HG02943 (cell line): Measurements from ENCODE around the gene NKAIN4.

Experiments
- ATAC-seq: cut with Tn5 transposase; IDR thresholded peaks from one replicate; pipeline ENCODE4 v1.9.1; 2021; ENCODE audit warnings: mild to moderate bottlenecking, low read depth, moderate library complexity; ENCODE audit not compliant: unreplicated experiment

The NKAIN4 gene

DNA sequence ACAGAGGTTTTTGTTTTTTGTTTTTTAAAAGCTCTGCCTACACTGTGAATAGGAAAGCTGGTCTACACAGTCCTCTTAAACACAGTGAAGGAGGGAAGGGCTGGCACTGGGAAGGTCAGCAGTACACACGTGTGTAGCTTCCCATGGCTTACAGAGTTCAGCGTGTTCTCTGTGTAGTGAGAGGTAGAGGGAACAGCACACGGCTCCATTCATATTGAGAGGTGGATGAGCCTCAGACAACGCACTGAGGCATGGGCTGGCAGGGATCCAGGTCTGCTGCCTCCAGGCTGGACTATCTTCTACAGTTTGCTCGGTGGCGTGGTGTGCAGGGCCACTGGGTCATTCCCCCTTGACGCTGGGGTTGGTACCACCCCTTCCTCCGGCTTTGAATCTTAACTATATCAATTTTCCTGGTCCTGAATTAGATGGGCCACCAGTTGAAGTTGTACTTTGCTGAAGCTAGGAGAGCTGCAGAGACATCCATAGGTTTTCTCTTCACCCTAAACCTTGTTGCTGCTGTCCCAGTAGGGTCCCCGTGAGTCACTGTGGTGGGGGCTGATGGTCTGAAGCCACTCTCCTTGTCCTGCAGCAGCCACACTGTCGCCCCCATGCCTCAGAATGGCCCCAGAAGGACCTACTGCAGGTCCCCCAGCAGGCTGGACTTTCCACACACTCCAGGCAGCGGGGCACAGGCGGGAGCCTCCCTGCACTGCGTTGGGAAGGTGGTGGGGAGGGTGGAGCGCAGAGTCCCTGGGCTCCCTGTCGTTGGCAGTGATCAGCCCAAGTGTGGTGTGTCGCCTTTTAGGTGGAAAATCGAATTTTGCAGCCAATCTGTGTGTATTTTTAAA, 20.3 kb upstream of the NKAIN4 start:
- ATAC-seq, result no peak

DNA sequence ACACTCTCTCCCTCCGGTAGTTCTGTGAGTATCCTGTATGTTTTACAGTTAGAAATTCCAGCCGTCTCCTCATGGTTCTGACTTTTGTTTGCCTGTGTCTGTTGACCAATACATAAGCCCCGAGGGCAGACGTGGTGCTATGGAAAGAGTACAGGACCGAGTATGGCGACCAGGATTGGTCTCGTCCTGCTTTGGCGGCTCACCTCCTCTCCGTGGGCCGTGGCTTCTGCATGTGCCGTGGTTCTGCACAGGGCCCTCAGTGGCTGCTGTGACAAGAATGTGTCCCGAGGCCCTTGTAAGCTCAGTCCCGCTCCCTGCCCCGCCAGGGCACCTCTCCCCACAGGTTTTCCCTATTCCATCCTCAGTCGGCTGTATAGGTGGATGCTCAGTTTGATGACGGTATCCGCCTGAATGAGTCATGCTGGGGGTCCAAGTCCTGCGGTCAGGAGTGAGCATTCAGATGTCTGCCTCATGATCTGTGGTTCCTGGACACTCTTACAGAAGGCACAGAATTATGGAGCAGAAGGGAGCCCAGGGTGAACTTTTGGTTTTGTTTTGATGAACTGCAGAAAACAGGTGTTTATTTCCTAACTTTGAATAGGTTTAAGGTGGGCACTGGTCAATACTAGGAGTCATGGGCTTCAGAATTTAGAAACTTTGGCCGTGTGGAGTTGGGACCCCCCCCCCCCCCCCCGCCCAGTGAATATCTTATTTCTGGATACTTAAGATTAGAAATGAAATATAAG, 19.5 kb upstream of the NKAIN4 start:
- ATAC-seq, result no peak

DNA sequence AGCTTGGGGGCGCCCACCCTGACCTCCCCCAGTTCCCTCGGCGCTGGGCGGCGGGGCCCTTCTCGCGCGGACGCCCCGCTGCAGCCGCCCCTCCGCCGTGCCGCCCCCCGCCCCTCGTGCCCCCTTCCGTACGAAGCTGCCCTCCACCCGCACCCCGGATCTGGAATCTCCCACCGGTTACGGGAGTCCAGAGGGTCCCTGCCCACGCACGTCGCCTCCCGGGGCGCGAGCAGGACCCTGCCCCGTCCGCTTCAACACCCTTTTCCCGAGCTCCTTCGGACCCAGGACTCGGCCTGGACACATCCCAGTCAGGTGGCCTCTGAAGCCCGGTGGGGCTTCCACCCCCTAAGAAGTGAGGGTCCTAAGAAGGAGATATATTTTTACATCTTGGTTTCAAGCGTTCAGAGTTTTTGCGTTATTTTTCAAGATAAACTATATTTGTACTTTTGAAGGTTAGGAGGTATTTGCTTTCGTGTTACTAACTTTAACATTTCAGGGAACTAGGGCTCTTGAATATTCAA, 18.9 kb upstream of the NKAIN4 start:
- no peak for ATAC-seq

DNA sequence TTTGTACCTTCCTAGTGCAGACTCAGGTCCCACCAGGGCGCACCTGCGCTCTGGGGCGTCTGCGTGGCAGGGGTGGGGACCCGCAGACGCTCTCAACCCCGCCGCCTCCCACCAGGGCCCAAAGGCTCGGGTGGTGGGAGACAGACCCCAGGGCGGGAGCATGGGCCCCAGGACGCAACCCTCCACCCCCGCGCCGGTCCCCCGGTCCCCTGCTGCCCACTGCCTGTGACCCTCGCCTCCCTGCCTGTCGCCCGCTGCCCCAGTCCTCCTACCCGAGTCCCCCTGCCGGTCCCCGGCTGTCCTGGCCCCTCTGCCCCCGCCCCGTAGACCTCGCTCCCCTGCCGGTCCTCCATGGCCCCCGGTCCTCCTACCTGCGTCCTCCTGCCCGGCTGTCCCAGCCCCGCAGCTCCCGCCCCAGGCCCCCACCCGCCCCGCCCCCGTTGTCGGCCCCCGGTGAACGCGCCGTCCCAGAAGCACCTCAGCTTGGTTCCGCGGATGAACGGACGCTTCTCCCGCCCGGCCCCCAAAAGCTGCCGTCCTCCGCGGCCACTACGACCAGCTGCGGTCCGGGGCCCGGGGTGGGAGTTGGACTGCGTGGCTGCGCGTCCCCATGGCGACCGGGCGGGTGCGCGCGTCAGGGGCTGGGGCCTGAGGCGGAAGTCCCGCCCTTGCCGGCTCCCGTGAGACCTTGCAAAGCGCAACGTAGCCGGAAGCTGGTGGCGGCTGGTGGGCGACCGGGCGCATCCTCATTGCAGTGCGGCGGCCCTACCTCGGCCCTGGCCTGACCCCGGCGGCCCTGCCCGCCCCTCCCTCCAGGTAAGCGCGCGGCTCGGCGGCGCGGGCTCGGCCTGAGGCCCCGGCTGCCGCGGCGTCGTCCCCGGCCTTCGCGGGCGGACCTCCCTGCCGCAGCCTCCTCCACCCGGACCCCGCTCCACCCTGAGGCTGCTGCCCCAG, 18.1 kb upstream of the NKAIN4 start, which contains the start of gene ARFGAP1:
TSS of gene ARFGAP1 (plus strand) at position 709 of the 954 bp plus-strand sequence. CDS start 2,768 bp downstream, outside the sequence.
- peak; percentile 70 for ATAC-seq

DNA sequence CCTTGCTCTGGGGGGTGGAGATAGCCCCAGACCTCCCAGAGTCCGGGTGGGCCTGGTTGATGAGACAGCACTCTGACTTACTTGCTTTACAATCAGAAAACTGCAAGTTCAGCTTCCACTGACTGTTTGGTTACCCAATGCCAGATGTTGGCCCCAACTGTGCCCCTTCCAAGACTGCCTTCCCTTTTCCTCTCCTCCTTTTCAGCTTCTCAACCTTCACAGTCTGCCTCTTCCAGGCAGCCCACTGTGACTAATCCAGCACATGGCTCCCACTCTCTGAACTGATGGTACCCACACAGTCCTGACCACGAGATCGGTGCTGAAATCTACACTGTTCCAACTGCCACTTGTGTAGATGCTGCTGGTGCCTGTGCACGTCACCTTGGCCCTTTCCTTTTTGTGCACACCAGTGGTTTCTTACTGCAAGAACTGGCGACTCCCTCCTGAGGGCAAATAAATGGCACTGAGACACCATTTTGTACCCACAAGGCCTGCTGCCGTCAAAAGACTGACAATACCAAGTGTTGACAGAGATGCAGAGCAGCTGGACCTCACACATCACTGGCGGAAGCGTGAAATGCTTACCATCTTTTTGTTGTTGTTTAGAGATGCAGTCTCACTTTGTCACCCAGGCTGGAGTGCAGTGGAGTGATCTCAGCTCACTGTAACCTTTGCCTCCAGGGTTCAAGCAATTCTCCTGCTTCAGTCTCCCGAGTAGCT, 16.5 kb upstream of the NKAIN4 start:
- no peak for ATAC-seq

DNA sequence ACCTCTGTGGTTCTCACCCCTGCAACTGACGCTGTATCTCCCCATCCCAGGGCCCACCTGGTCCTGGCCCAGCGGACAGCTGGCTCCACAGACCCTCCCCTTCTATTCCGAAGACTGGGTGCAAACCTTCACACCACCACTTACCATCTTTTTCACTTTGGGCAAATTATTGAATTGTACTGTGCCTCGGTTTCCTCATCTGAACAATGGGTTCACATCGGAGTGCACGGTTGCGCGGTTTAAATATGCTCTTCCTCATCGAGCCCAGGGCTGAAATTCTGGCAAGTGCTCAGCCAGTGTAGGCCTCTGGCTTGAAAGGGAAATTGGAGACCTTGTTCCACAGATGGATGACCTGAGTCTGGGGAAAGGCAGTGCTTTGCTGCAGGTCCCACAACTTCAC, 15.5 kb upstream of the NKAIN4 start:
- no peak for ATAC-seq

DNA sequence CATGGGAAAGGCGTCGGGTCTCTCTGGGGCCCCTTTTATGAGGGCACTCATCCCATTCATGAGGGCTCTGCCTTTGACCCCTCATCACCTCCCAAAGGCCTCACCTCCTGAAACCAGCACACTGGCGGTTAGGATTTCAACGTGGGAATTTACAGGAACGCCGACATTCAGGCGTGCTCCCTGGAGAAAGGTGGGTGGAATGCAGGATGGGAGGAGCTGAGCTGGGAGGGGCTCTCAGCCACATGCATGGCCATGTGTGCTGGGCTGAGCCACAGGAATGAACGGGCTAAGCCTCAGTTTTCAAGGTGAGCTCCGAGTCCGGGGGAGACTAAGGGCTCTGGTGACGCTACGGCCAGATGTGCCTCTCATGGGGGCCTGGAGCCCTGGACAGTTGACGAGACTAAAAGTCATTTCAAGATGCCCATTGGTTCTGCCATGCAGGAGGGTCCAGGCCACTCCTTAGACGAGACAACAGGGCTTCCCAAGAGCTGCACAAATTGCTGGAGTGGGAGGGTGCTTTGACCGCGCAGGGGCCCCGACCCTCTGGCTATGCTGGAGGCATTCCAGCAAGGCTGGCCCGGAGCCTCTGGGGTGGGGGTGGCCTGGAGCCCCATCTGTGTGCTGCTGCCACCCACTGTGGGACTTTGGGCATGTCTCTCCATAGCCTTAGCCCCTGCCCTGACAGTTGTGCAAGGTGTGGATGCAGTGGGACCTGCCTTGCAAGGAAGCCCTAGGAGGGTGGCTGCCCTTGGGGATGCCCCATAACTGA, 14.6 kb upstream of the NKAIN4 start:
- ATAC-seq, result no peak

DNA sequence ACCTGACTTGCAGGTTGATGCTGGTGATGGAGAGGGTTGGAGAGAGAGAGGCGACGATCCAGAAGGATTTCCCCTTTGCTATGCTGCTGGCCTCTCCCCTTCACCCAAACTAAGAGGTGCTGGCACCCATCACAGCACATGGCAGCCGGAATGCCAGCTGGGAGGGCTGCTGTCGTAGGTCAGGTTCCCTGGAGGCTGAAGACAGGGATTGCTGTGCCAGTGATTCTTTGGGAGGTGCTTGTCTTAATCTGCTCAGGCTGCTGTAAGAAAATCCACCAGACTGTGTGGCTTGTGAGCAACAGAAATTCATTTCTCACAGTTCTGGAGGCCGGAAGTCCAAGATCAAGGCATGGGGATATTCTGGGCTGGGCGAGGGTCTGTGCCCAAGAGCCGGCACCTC, 14.0 kb upstream of the NKAIN4 start:
- ATAC-seq, result no peak

DNA sequence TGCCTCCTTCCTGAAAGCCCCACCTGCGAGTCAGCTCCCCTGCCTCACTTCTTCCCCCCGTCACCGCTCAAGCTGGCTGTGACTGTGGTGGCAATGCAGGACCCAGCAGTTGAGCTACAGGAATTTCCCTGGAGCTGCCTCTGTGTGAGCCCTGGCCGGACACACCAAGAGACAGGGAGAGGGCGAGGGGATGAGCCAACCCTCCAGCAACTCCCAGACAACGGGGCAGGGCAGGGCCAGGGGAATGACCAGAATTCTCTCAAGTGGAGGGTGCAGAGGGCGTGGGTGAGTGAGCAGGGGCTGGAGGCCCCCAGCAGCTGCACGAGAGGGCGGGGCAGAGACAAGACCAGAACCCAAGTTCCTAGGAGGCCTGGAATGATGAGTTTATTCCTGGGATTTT, 13.4 kb upstream of the NKAIN4 start:
- no peak for ATAC-seq

DNA sequence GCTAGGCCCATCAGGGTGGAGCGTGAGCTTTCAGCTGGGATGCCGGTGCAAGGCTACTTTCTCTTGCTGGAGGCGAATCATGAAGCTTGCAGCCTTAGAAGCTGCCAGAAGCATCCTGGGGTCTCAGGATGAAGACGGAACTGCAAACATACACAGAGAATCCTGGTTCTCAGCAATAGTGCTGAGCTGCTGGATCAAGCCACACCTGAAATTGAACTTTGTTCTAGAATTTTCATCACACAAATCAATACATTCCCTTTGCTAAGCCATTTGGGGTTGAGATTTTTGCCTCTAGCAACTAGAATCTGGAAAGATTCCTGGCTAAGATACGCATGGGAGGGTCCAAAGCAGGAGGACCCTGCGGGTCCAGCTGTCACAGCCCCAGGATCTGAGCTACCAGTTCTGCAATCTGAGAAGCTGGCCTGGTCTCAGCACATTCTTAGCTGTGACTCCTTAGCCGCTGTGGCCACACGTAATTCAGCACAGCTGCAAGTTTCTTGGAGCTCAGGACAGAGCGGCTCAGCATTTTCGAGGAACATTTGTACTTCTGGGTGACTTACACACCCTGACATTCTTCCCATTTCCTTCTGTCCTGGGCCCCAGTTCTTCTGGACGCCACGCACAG, 11.7 kb upstream of the NKAIN4 start:
- ATAC-seq, result no peak

DNA sequence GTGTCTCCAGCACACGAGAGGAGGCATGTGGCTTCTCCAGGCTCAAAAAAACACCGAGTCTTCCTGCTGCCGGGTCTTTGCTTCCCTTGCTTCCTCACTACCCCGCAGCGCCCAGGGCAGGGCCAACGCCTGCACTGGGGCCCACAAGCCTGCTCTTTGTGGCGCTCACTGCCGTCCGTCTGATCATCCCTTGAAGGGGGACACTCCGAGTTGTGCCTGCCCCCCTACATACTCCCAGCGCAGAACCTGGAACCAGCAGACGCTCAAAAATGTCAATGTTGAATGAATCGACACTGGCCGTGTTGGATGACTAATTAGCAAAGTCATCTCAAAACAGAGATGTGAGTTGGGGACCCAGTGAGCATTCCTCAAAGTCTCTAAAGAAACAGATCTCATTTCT, 10.3 kb upstream of the NKAIN4 start:
- ATAC-seq, result no peak

DNA sequence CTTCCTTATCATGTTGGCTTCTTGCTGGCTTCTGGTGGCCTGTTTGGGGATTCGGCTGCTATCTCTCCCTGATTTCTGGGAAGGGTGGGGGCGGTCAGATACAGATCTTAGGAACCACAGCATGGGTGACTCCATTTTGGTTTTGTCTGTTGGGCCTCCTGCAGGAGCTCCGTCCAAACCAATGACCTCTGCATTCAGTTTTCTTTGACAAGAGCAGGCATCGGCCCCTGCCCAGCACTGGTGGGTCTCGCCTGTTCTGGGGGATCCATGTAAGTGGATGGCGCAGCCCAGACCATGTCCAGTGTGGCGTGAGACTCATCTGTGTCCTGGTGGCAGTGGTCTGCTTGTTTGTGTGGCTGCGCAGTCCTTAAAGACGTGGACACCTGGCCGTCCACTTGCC, 9.7 kb upstream of the NKAIN4 start:
- no peak for ATAC-seq

DNA sequence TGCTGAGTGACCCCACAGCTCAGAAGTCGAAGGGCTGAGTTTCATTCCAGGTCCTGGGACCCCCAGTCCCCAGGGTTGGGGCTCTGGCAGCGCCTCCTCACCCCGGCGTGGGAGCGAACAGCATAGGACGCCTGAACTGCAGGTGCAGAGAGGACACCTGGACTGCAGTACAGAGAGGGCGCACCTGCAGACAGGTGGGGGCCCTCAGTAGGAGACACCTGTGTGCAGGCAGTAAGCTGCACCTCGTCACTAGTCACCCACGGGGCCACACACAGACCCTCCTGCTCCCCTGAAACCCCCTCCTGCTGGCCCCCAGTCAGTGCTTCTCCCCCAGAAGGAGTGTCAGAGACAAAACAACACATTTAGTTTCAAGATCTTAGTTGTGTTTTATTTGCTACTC, 8.6 kb upstream of the NKAIN4 start:
- ATAC-seq, result no peak

DNA sequence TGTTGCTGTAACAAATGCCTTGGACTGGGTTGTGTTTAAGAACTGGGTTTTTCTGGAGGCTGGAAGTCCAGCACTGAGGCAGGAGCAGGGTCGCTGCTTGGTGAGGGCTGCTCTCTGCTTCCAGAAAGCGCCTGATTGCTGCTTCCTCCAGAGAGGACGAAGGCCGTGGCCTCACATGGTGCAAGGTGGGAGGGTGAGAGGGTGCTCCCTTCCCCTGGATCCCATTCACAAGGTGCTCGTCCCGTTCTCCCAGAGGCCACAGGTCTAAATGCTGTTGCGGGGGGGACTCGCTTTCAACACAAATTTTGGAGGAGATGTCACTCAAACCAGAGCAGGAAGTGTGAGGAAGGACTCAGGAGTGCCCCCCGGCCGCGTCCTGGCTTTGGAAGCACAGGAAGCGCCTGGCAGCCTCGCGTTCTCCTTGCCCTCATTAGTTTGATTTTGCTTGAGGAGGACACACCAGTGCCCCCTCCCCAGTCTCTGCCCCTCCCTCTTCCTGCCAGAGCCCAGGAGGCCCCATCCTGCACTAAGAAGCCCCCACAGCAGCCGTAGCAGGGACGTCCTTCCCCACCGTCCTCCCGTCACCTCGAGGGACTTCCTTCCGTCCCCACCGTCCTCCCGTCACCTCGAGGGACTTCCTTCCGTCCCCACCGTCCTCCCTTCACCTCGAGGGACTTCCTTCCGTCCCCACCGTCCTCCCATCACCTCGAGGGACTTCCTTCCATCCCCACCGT, 7.7 kb upstream of the NKAIN4 start:
- no peak for ATAC-seq

DNA sequence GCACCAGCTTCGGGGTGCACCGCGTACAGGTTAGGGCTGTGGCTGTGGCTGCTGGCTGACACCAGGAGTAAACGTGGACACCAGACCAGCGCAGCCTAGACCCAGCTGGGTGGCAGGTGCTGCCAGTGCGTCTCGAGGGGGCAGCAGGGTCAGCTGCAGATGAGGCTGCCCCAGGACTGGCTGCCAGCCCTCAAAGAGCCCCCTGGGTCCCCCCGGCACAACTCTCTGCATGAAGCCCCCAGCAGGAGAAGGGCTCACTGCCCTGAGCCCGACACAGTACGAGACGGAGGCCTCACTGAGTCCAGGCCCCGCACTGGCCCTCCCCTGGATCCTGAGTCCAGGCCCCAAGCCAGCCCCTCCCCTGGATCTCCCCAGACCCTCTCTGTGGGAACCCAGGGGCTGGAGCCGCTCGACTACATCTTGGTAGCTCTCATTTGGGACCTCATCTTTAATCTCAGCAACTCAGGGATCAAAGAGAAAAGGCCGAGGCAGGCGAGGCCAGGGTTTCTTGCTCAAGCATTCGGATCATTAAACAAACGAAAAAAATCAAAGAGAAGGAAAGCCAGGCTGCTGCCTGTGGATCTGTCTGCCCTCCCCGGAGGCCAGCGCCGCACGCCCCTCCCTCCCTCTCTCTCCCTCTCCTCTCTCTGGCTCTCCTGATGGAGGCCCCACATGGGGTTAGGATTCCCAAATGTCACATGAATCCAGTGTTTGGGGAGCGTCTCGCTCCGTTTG, 7.0 kb upstream of the NKAIN4 start:
- ATAC-seq, result no peak

DNA sequence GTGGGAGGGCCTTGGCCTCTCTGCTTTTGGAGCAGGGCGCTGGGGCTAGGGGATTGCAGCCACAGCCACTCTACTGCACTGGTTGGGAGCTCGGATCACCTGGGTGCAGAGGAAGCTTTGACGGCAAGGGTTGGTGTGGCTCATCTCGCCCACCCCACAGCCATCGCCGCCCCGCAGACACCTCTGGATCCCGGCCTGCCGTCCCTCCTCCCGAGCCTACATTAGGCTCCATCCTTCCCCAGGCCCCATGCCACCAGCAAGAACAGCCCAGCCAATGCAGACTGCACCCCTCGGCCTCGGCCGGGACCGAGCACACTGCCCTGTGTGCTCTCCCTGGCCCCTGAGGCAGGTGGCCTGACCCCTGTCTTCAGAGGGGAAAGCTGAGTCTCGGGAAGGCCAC, 6.3 kb upstream of the NKAIN4 start:
- no peak for ATAC-seq

DNA sequence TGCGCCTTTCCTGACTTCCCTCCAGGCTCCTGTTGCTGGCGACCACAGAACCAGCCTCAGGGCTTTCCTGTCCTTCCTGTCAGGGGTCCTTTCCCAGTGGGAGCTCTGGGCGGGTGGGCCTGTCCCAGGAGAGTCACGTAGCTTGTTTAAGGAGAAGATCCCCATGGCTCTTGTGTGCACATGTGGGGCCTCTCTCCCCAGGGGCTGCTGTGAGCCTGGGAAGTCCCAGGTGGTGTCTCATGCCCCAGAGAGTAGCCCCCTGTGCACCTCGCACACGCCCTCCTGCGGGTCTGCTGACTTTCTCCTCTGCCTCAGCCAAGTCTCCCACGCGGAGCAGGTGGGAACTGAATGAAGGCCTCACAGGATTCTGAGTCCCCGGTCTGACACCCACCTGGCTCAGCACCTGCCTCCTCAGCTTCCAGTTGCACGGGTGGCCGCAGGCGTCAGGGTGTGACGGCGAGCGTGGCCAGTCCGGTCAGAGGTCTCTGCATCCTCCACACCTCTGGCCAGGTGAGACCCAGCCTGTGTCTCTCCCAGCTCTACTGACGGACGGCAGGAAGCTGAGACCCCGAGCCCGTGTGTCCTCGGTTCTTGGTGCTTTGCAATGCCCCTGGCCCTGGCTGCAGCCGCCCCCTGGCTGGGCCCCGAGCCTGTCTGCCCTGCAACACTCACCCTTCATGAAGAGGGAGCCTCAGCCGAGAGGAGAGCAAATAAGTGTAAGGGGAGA, 5.6 kb upstream of the NKAIN4 start:
- no peak for ATAC-seq
